SK-N-SH (cell line): ENCODE data around the gene ZAP70.

Experiments
- NFIC ChIP-seq: IDR thresholded peaks from 2 replicates; pipeline ENCODE4 v1.4.0; 2012; ENCODE audit warnings: borderline replicate concordance
- PBX3 ChIP-seq: IDR thresholded peaks from 2 replicates; pipeline ENCODE4; 2012

DNA sequence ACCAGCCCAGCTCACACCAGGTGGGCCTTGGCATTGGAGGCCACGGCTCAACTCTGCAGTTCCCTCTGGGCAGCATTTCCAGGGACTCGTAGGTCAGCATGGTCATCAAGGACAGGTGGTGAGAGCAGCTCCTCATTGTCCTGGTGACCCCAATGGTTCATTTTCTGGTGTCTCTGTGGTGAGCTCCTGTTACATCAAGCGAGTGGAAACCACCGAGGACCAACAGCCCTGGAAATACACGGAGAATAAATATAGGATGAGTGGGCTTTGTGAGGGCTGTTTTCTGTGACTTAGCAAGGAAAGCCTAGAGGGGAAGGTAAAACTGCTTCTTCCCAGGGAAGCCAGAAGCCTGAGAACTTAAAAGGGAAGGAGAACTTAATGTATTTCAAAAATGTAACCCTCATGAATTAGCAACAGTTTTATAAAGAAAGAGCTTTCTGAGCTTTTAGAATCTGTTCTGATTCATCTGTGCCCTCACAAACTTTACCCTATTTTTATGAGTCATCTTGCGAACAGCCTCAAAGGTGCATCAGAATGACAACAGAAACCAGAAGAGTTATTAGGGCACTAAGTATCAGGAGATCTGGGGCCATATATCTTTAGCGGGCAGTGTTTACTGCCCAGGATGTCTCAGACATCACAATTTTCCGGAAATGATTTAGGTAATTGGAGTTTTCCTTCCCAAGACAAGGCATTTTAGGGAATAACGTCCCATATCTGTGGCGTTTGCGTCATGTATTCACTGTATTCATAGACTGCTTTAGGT is 25.1 kb upstream of the ZAP70 start:
- TF ChIP-seq NFIC = no peak
- no peak for TF ChIP-seq PBX3
